ENCODE measurements around the gene MIA3.

The MIA3 gene

DNA sequence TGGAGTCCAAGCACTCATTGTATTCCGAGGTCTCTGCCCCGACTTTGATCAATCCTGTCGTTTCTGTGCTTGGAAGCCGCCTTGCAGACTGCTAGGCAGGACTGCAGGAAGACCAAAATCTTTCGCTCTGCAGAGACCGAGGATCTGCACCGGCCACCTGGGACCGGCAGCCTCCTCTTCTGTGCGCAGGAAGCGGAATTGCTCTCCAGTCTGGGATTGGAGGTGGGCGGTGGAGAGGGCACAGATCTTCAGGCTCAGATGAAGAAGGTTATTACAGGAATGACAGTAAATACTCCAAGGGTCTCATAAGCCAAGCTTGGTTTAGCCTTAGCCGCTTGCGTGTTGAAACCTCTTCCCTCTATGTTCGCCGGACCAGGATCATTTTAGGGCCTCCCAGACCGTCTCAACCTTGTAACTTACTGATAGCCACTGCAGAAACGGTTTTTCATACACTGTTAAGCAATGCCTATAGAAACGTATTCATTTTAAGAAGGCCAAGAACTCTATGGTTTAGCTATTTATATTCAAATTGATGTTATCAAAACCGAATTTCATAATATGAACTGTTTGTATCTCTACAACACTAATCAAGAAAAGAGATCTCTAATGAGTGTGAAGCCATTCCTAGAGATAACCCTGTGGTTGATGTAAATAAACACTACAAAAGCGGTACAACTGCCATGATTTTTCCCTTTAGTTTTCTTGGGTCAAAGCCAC, 1.1 kb downstream of the MIA3 start:
- Histone ChIP-seq H3K27ac (ENCODE audit: insufficient read depth, low read depth, low read length, poor library complexity, severe bottlenecking) (no peak overlapping the region), H3K36me3 (ENCODE audit: control insufficient read depth, insufficient read depth, low read length) (peaks cover 3% of the 10 kb centered on the region), H3K9me3 (ENCODE audit: control insufficient read depth, low read length) (no peaks in the 10 kb centered on the region), H3K4me3 (ENCODE audit: insufficient read depth, low read depth, low read length) (peak overlapping the region; percentile 86), H3K27me3 (ENCODE audit: control insufficient read depth, insufficient read depth, low read length, poor library complexity, severe bottlenecking) (peaks cover 17% of the 10 kb centered on the region), H3K4me1 (ENCODE audit: control insufficient read depth, insufficient read depth, low read length) (peaks cover 11% of the 10 kb centered on the region)
- 15 to 22% methylated on average over 19 to 20 of the region's 20 CpGs for WGBS, 2 experiments

DNA sequence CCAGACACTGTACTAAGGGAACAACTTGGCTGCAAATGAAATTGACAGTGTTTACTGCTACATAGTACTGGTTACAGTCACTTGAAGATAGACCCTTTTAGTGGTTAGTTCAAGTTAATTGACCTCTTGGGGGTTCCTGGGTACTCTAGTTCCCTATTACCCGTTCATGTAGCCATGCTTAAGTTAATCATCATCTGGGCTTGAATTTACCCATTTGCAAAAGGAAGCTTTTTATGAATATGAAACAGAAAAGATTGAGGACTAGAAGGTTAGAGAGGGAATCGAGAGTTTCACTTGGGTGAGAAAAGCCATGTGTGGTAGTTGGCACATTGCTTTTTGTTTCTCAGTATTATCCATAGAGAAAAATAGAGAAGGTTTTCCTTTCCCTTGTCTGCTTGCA, 2.7 kb downstream of the MIA3 start:
- Histone ChIP-seq H3K36me3 (ENCODE audit: control insufficient read depth, insufficient read depth, low read length) (peaks cover 3% of the 10 kb centered on the region), H3K4me1 (ENCODE audit: control insufficient read depth, insufficient read depth, low read length) (peaks cover 11% of the 10 kb centered on the region), H3K4me3 (ENCODE audit: insufficient read depth, low read depth, low read length) (no peak overlapping the region), H3K9me3 (ENCODE audit: control insufficient read depth, low read length) (no peaks in the 10 kb centered on the region), H3K27ac (ENCODE audit: insufficient read depth, low read depth, low read length, poor library complexity, severe bottlenecking) (no peak overlapping the region), H3K27me3 (ENCODE audit: control insufficient read depth, insufficient read depth, low read length, poor library complexity, severe bottlenecking) (peaks cover 13% of the 10 kb centered on the region)
- WGBS, 2 experiments: 94 to 96% methylated on average over 2 of the region's 2 CpGs

DNA sequence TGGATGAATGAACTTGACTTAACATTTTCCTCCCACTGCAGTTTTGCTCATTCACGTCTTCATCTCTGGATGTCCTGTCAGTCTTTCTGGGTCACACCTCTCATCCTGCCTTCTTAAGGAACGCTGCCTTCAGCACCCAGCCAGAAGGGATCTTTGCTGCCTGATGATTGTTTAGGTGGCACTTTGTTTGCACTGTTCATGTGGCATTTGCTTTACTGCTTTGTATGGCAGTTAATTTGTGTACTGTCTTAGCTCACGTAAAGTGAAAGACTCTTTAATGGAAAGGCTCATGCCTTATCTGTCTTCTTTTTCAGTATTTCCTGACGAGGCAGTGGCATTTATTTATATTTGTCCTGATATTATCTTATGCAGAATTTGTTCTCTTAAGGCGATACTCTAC, 4.9 kb downstream of the MIA3 start:
- Histone ChIP-seq H3K27me3 (ENCODE audit: control insufficient read depth, insufficient read depth, low read length, poor library complexity, severe bottlenecking) (no peaks in the 10 kb centered on the region), H3K27ac (ENCODE audit: insufficient read depth, low read depth, low read length, poor library complexity, severe bottlenecking) (no peak overlapping the region), H3K4me3 (ENCODE audit: insufficient read depth, low read depth, low read length) (no peak overlapping the region), H3K4me1 (ENCODE audit: control insufficient read depth, insufficient read depth, low read length) (peaks cover 11% of the 10 kb centered on the region), H3K36me3 (ENCODE audit: control insufficient read depth, insufficient read depth, low read length) (peaks cover 3% of the 10 kb centered on the region), H3K9me3 (ENCODE audit: control insufficient read depth, low read length) (no peaks in the 10 kb centered on the region)
- 94 to 97% methylated on average over 3 to 5 of the region's 5 CpGs for WGBS, 2 experiments

DNA sequence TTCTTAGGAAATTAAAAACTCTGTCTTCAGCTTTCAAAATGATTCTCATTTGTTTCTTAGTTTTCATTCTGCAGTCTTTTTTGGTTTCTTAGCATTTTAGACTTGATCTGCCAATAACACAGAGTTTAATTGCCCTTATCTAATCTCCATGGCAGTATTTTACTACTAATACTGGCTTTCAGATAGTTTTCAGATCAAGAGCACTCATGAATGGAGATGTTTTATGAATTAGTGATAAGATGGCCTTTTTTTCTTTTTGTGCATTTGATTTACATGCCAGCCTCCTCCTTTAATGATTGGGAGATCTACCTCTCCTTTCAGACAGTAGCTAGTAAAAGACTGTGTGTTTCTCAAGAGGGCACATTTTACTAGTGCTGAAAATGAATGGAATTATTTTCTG, 5.6 kb downstream of the MIA3 start:
- Histone ChIP-seq H3K4me3 (ENCODE audit: insufficient read depth, low read depth, low read length) (no peak overlapping the region), H3K9me3 (ENCODE audit: control insufficient read depth, low read length) (no peaks in the 10 kb centered on the region), H3K27ac (ENCODE audit: insufficient read depth, low read depth, low read length, poor library complexity, severe bottlenecking) (no peak overlapping the region), H3K36me3 (ENCODE audit: control insufficient read depth, insufficient read depth, low read length) (peaks cover 5% of the 10 kb centered on the region), H3K4me1 (ENCODE audit: control insufficient read depth, insufficient read depth, low read length) (peaks cover 11% of the 10 kb centered on the region), H3K27me3 (ENCODE audit: control insufficient read depth, insufficient read depth, low read length, poor library complexity, severe bottlenecking) (no peaks in the 10 kb centered on the region)

DNA sequence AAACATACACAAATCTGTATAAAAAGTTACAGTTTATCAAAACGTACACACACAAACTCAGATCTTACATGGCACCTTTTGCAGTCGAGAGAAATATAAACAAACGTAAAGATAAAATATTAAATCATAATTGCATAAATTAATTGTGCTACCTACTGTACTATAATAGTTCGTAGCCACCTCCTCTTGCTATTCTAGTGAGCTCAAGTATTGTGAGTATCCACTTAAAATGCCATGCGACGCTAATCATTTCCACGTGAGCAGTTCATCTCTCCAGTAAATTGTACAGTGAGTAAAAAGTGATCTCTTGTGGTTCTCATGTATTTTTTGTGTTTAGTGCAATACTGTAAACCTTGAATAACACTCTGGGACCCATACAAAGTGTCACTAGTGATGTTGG, 6.3 kb downstream of the MIA3 start:
- Histone ChIP-seq H3K27me3 (ENCODE audit: control insufficient read depth, insufficient read depth, low read length, poor library complexity, severe bottlenecking) (no peaks in the 10 kb centered on the region), H3K36me3 (ENCODE audit: control insufficient read depth, insufficient read depth, low read length) (peaks cover 10% of the 10 kb centered on the region), H3K9me3 (ENCODE audit: control insufficient read depth, low read length) (no peaks in the 10 kb centered on the region), H3K27ac (ENCODE audit: insufficient read depth, low read depth, low read length, poor library complexity, severe bottlenecking) (no peak overlapping the region), H3K4me1 (ENCODE audit: control insufficient read depth, insufficient read depth, low read length) (peaks cover 8% of the 10 kb centered on the region), H3K4me3 (ENCODE audit: insufficient read depth, low read depth, low read length) (no peak overlapping the region)
- 91 to 97% methylated on average over 4 to 7 of the region's 7 CpGs for WGBS, 2 experiments

DNA sequence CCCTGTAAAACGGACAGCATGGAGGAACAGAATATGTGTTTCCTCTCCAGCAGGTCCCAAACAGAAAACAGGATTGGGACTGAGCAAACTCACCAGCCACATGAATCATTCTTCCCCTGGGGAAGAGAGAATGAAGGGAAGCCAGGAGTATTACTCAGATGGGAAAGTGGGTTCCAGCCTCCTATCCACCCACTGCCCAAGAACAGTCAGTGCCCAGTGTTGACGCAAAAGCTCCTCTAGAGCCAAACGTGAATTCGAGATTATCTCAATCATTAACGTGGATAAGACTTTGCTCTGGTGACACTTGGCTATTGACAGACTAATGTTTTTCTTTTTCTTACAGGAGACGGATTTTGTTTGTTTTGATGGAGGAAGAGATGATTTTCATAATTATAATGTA, 9.3 kb downstream of the MIA3 start:
- Histone ChIP-seq H3K36me3 (ENCODE audit: control insufficient read depth, insufficient read depth, low read length) (peaks cover 27% of the 10 kb centered on the region), H3K27me3 (ENCODE audit: control insufficient read depth, insufficient read depth, low read length, poor library complexity, severe bottlenecking) (no peaks in the 10 kb centered on the region)
- 93 to 95% methylated on average over 6 of the region's 6 CpGs for WGBS, 2 experiments

DNA sequence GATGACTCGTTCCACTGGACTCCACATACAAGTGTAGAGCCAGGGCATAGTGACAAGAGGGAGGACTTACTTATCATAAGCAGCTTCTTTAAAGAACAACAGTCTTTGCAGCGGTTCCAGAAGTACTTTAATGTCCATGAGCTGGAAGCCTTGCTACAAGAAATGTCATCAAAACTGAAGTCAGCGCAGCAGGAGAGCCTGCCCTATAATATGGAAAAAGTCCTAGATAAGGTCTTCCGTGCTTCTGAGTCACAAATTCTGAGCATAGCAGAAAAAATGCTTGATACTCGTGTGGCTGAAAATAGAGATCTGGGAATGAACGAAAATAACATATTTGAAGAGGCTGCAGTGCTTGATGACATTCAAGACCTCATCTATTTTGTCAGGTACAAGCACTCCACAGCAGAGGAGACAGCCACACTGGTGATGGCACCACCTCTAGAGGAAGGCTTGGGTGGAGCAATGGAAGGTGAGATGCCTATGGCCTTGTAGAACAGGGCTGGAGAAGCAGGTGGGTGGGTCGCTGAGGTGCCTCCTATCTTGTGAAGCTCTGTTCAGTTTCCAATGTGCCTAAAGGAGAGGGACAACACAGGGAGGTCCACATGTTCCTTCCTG, 12.1 kb downstream of the MIA3 start:
- Histone ChIP-seq H3K27me3 (ENCODE audit: control insufficient read depth, insufficient read depth, low read length, poor library complexity, severe bottlenecking) (no peaks in the 10 kb centered on the region), H3K9me3 (ENCODE audit: control insufficient read depth, low read length) (no peaks in the 10 kb centered on the region), H3K4me3 (ENCODE audit: insufficient read depth, low read depth, low read length) (no peak overlapping the region), H3K36me3 (ENCODE audit: control insufficient read depth, insufficient read depth, low read length) (peaks cover 34% of the 10 kb centered on the region), H3K27ac (ENCODE audit: insufficient read depth, low read depth, low read length, poor library complexity, severe bottlenecking) (no peak overlapping the region), H3K4me1 (ENCODE audit: control insufficient read depth, insufficient read depth, low read length) (no peaks in the 10 kb centered on the region)
- 92 to 94% methylated on average over 7 of the region's 7 CpGs for WGBS, 2 experiments

More for the DNA sequence above, 9.3 kb downstream of the MIA3 start:
- Histone ChIP-seq H3K4me3 (ENCODE audit: insufficient read depth, low read depth, low read length) (no peak overlapping the region), H3K9me3 (ENCODE audit: control insufficient read depth, low read length) (no peaks in the 10 kb centered on the region), H3K27ac (ENCODE audit: insufficient read depth, low read depth, low read length, poor library complexity, severe bottlenecking) (no peak overlapping the region), H3K4me1 (ENCODE audit: control insufficient read depth, insufficient read depth, low read length) (no peaks in the 10 kb centered on the region)

DNA sequence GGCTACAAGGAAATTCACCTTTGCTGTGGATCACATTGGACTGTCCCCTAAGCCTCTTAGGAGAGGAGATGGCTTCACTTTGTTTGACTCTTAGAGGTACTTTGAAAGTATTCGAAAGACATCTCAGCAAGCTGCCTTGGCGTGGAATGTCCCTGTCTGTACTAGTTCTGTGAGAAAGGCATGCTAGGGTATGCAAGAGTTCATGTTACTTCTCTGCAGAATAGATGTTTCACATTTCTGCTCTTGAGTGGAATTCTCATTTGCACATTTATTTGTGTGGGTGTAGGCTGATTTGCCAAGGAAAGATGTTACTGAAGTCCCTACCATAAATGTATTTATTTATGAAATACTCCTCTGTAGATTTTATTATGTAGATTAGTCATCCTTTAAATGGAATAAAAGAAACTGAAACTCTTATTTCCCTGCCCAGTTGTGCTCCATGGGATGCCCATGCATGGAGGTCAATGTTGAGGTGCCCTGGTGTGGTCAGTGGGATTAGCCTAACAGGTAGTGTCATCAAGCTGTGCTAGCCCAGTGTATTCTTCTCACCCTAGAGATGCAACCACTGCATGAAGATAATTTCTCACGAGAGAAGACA, 13.8 kb downstream of the MIA3 start:
- no peaks in the 10 kb centered on the region for H3K4me1 ChIP-seq (ENCODE audit: control insufficient read depth, insufficient read depth, low read length)
- no peaks in the 10 kb centered on the region for H3K9me3 ChIP-seq (ENCODE audit: control insufficient read depth, low read length)
- H3K27me3 ChIP-seq (ENCODE audit: control insufficient read depth, insufficient read depth, low read length, poor library complexity, severe bottlenecking): no peaks in the 10 kb centered on the region
- H3K27ac ChIP-seq (ENCODE audit: insufficient read depth, low read depth, low read length, poor library complexity, severe bottlenecking): no peak overlapping the region
- H3K36me3 ChIP-seq (ENCODE audit: control insufficient read depth, insufficient read depth, low read length): peaks cover 36% of the 10 kb centered on the region
- no peak overlapping the region for H3K4me3 ChIP-seq (ENCODE audit: insufficient read depth, low read depth, low read length)
- 95 to 99% methylated on average over 3 of the region's 3 CpGs for WGBS, 2 experiments

DNA sequence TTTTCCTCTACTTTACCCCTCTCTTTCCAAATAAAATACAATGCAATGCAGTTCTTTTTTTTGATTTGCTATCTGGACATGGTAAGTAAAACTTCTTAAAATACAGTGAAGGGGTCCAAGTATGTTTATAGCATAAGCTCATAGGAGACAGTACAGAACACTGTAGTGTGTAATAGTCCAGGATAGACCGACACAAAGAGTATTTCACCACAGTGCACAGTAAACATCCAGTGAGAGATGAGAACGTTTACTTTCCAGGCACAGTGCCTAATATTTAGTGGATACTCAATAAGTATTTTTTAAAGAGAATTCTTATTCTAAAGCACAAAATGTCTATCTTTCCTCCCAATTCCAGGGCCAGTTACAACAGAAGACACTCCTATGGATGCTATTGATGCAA, 14.9 kb downstream of the MIA3 start:
- Histone ChIP-seq H3K9me3 (ENCODE audit: control insufficient read depth, low read length) (no peaks in the 10 kb centered on the region), H3K4me3 (ENCODE audit: insufficient read depth, low read depth, low read length) (no peak overlapping the region), H3K27ac (ENCODE audit: insufficient read depth, low read depth, low read length, poor library complexity, severe bottlenecking) (no peak overlapping the region), H3K27me3 (ENCODE audit: control insufficient read depth, insufficient read depth, low read length, poor library complexity, severe bottlenecking) (no peaks in the 10 kb centered on the region), H3K4me1 (ENCODE audit: control insufficient read depth, insufficient read depth, low read length) (no peaks in the 10 kb centered on the region), H3K36me3 (ENCODE audit: control insufficient read depth, insufficient read depth, low read length) (peaks cover 36% of the 10 kb centered on the region)
- WGBS, 2 experiments: 98 to 100% methylated on average over 1 to 2 of the region's 2 CpGs

DNA sequence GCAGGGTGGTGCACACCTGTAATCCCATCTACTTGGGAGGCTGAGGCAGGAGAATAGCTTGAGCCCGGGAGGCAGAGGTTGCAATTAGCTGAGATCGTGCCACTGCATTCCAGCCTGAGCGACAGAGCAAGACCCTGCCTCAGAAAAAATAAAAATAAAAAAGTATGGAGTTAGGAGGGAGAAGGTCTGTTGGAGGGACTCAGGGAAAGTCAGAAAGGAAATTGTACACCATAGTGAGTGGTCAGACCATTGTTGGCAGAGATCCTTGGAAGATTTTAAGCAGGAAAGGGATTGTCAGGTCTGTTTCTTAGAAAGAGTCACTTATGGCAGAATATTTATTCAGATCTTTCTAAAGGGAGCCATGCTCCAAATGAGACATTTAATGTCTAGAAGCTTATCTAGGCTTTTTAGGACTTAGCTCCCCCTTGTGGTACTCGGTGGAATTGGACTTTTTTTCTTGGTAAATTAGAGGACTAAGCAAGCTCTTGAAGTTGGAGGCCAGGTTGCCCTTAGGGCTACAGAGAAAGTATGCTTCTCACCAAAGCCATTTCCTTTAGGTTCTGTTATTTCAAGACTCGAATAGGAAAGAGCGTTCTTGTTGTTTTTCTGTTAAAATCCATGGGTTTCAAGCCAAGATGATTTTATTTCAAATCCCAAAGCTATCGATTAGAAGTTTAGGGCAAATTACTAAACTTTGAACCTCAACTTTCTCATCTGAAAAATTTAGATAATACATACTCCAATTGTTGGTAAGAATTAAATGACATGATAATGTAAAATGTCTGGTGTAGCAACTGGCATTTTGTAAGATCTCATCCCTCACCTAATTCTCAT, 16.5 kb downstream of the MIA3 start:
- H3K27ac ChIP-seq (ENCODE audit: insufficient read depth, low read depth, low read length, poor library complexity, severe bottlenecking): no peak overlapping the region
- no peaks in the 10 kb centered on the region for H3K4me1 ChIP-seq (ENCODE audit: control insufficient read depth, insufficient read depth, low read length)
- no peaks in the 10 kb centered on the region for H3K27me3 ChIP-seq (ENCODE audit: control insufficient read depth, insufficient read depth, low read length, poor library complexity, severe bottlenecking)
- H3K36me3 ChIP-seq (ENCODE audit: control insufficient read depth, insufficient read depth, low read length): peaks cover 33% of the 10 kb centered on the region
- 46 to 54% methylated on average over 6 to 7 of the region's 7 CpGs for WGBS, 2 experiments
- H3K9me3 ChIP-seq (ENCODE audit: control insufficient read depth, low read length): no peaks in the 10 kb centered on the region
- H3K4me3 ChIP-seq (ENCODE audit: insufficient read depth, low read depth, low read length): no peak overlapping the region
